Measurements from ENCODE around the gene SLC28A1. TPM values are rescaled to one million over a fixed set of nuclear protein-coding genes. Genes with fewer than 3 reads are reported as not detected.

The SLC28A1 gene
- total RNA-seq, 2 donors from 2014 or later, result not detected

GRCh38 chr15:84924077-84924731 lies 39.7 kb downstream of the SLC28A1 start:
- DNase-seq, result no peak
- peak; percentile 50 for ATAC-seq
- intact Hi-C loops (cut with DNase I, micrococcal nuclease), result loop anchor here in 1 of 2 donors (10.0 kb wide), 1 partner anchor 339 kb away; no protein-coding TSS in a partner anchor

DNA sequence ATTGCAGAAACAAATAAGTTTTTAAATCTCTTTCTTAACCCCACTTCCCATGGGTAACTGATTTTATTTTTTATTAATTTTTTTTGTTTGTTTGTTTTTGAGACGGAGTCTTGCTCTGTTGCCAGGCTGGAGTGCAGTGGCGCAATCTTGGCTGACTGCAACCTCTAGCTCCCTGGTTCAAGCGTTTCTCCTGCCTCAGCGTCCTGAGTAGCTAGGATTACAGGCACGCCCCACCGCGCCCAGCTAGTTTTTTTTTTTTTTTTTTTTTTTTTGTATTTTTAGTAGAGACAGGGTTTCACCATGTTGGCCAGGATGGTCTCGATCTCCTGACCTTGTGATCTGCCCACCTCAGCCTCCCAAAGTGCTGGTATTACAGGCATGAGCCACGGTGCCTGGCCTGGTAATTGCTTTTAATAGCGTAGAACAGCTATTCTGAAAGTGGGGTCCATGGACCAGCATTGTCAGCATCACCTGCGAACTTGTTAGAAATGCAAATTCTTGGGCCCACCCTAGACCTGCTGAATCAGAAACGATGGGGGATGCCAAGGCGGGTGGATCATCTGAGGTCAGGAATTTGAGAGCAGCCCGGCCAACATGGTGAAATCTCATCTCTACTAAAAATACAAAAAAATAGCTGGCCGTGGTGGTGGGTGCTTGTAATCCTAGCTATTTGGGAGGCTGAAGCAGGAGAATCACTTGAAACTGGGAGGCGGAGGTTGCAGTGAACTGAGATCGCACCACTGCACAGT lies 40.5 kb downstream of the SLC28A1 start:
- DNase-seq, result peak in 1 of 2 donors; percentile 38
- ATAC-seq, result peak; percentile 29
- intact Hi-C loops (cut with DNase I, micrococcal nuclease), result loop anchor here in 1 of 2 donors (10.0 kb wide), 1 partner anchor 340 kb away; no protein-coding TSS in a partner anchor

- DNase-seq, result no peak
- ATAC-seq, result no peak
- intact Hi-C loops (cut with DNase I, micrococcal nuclease), result loop anchor here in 1 of 2 donors (10.0 kb wide), 1 partner anchor 341 kb away; no protein-coding TSS in a partner anchor
These were observed 41.4 kb downstream of the SLC28A1 start for GRCh38 chr15:84925906-84926305.

- ATAC-seq (no peak), DNase-seq (no peak)
- intact Hi-C loops (cut with DNase I, micrococcal nuclease), result loop anchor here in 1 of 2 donors (10.0 kb wide), 1 partner anchor 342 kb away; no protein-coding TSS in a partner anchor
These were observed 42.2 kb downstream of the SLC28A1 start for GRCh38 chr15:84926491-84927230.

DNA sequence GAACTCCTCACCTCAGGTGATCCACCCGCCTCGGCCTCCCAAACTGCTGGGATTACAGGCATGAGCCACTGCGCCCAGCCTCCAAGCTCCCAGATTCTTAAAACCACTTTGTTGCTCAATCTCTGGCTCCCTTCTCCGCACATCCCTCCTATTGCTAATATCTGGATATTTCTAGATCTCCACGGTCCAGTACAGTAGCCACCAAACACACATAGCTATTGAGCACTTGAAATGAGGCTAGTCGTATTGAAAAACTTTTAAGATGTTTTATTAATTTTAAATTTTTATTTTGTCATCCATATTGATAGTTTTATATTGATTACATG lies 44.3 kb downstream of the SLC28A1 start:
- DNase-seq (no peak), ATAC-seq (no peak)
- intact Hi-C loops (cut with DNase I, micrococcal nuclease), result loop anchor here in 1 of 2 donors (10.0 kb wide), 1 partner anchor 344 kb away; no protein-coding TSS in a partner anchor

DNA sequence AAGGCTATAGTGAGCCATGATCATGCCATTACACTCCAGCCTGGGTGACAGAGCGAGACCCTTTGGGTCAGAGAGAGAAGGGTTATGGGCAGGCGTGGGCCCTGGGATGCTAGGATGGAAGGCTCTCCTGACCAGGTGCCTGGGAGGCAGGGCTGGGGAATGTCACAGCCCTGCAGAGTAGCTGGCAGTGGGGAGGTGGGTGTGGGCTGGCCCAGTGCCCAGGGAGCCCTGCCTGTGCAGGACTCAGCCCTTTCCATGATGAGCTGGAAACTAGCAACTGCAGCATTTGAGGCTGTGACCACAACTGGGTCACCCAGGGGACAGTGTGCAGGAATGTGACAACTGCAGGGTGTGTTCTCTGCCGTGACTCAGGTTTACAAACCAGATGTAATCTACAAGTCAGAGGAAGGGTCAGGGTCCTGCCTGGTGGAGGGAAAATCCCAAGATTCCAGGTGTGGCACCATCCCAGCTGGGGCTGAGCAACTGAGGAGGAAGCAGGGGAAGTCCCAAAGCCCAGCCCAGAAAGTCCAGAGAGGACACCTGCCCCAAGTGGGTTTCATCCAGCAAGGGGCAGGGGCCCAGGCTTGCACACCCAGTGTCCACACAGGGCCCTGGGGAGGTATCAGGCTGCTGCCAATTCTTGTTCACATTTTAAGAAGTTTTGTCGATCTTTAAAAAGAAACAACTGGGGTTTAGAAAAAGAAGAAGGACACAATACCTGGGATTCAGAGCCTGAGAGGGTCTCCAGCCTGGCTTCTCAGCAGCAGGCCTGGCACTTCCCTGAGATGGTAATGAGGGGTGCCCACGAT lies 45.5 kb downstream of the SLC28A1 start:
- DNase-seq (peak; percentile 63 to 90), ATAC-seq (peak; percentile 88)
- intact Hi-C loops (cut with DNase I, micrococcal nuclease), result loop anchor here in 1 of 2 donors (10.0 kb wide), 2 partner anchors 85 to 345 kb away; no protein-coding TSS in a partner anchor

DNA sequence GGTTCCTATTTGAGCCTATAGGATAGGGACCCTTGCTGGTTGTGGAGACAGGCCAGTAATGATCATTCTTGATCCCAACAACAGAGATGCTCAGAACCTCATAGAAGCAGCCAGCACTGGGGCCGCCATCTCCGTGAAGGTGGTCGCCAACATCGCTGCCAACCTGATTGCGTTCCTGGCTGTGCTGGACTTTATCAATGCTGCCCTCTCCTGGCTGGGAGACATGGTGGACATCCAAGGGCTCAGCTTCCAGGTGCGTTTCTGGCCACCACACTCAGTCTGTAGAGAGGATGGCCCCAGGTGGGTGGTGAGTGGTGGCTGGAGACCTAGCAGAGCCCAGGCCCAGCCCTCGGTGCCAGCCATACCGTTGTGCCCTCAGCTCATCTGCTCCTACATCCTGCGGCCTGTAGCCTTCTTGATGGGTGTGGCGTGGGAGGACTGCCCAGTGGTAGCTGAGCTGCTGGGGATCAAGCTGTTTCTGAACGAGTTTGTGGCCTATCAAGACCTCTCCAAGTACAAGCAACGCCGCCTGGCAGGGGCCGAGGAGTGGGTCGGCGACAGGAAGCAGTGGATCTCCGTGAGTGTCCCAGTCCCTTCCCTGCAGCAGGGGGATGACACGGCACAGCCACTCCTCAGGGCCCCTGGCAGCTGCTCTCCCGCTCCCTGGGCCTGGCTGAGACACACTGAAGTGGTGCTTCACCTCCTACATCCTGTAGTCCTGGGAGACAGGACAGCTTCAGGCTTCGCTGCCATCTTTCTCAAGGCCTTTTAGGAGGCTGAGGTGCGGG lies 50.7 kb downstream of the SLC28A1 start:
- ATAC-seq, result no peak
- no peak for DNase-seq
- intact Hi-C loops (cut with DNase I, micrococcal nuclease), result loop anchor here in 1 of 2 donors (10.0 kb wide), 1 partner anchor 90 kb away; no protein-coding TSS in a partner anchor

GRCh38 chr15:84937144-84937543 lies 52.7 kb downstream of the SLC28A1 start:
- DNase-seq, result no peak

DNA sequence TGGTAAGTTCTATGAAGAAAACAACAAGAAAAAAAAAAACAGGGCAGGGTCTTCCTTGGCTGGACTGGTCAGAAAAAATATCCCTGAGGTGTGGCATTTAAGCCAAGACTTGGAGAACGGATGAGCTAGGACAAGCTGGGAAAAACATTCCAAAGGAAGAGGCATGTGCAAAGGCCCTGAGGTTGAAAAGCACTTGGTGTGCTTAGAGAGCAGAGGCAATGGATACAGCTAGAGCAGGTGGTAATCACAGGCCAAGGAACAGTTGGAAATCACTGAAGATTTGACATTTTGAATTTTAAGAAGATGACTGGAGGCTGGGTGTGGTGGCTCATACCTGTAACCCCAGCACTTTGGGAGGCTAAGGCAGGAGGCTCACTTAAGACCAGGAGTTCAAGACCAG lies 54.3 kb downstream of the SLC28A1 start:
- intact Hi-C loops (cut with DNase I, micrococcal nuclease), result loop anchor here in 1 of 2 donors (10.0 kb wide), 1 partner anchor 94 kb away; no protein-coding TSS in a partner anchor
- no peak for ATAC-seq
- no peak for DNase-seq

More at GRCh38 chr15:84937144-84937543, 52.7 kb downstream of the SLC28A1 start:
- ATAC-seq, result no peak
- intact Hi-C loops (cut with DNase I, micrococcal nuclease), result loop anchor here in 1 of 2 donors (10.0 kb wide), 1 partner anchor 92 kb away; no protein-coding TSS in a partner anchor

- ATAC-seq (no peak), DNase-seq (no peak)
- intact Hi-C loops (cut with DNase I, micrococcal nuclease), result no loop called here
These were observed 55.9 kb downstream of the SLC28A1 start for GRCh38 chr15:84940399-84940798.

DNA sequence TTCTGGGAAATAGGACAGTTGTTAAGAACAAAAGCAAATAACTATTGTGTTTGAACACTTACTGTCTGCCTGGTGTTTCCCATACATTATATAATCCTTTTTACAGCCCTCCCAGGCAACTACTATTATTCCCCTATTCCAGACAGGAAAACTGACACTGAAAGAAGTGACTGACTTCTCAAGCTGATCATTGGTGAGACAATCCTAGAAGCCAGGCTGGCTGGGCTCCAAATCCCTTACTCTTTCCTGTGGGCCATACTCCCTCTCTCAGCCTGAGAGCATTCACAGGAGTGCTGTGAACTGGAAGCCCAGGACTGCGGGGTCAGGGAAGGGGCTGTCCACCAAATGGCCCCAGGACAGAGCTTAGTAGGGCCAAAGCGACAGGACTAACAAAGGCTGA lies 58.0 kb downstream of the SLC28A1 start:
- DNase-seq (no peak), ATAC-seq (no peak)
- intact Hi-C loops (cut with DNase I, micrococcal nuclease), result no loop called here

- intact Hi-C loops (cut with DNase I, micrococcal nuclease), result no loop called here
- DNase-seq (no peak), ATAC-seq (no peak)
These were observed 59.8 kb downstream of the SLC28A1 start for GRCh38 chr15:84944311-84944710.

DNA sequence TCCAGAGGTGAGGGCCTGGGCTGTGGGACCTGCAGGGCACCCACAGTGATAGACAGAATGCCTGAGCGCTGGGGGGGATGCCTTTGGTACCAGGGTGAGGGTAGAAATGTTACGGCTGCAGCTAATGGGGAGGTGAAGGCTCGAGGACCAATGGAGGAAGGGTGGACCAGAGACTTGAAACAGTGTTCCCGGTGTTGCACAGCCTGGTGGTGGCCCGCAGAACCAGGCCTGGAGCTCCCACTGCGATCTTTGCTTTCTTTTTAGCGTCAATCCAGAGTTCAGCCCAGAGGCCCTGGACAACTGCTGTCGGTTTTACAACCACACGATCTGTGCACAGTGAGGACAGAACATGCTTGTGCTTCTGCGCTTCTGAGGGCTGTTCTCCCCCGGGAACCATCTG lies 60.4 kb downstream of the SLC28A1 start:
- ATAC-seq (no peak), DNase-seq (no peak)
- intact Hi-C loops (cut with DNase I, micrococcal nuclease), result no loop called here

GRCh38 chr15:84946772-84947489 lies 62.5 kb downstream of the SLC28A1 start:
- peak; percentile 19 for ATAC-seq
- no peak for DNase-seq

DNA sequence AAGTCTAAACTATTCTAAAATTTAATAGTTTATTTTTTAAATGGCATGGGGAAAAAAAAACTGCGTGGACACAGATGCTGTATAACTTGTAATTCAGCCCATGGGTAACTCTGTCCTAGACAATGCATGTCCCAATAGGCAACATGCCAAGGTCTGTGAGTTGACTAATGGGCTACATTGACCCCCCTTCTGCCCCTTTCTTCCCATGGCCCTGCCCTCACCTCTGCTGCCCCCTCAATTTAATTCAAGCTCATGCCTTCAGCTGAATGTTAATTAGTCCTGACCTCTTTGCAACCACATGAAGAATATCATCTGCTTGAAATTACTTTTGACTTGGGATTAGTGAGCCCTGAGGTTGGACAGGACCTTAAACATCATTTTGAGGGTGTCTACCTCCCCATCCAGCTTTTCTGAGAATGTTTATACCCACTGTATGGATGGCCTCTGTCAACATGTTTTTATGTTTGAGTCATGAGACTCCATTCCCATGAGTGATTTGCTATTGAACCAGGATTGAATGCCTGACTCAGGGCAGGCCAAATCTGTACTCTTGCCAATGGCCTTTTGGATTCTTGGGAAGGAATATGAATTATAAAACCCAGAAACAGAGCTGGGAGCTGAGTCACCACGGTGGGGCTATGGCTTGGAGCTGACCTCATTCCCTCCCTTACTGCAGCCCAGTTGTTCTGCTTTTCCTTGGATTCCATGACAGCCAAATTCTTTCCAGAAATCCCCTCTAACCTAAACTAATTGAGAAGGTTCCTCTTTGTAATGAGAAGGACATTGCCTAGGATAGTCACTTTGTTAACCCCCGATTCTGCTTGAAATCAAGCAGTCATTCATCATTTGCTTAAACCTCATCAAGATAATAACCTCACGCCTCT lies 63.7 kb downstream of the SLC28A1 start:
- ATAC-seq (no peak), DNase-seq (no peak)
- intact Hi-C loops (cut with DNase I, micrococcal nuclease), result no loop called here

More at GRCh38 chr15:84946772-84947489, 62.5 kb downstream of the SLC28A1 start:
- intact Hi-C loops (cut with DNase I, micrococcal nuclease), result no loop called here

DNA sequence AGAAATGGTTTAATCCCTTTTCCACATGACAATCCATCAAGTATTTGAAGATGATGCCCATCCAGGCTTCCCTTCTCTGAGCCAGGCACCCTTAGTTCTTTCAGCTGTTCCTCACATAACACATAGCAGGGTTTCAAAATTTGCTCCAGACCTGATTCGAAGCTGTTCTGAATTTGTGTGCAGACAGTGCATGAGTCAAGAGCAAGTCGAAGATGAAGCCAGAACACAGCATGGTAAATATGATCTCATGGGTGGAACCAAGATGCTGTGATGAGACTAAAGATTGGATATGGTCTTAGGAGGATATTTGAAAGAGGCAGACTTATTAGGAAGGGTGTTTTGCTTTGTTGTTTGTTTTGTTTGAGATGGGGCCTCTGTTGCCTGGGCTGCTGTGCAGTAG lies 64.6 kb downstream of the SLC28A1 start:
- DNase-seq (no peak), ATAC-seq (no peak)
- intact Hi-C loops (cut with DNase I, micrococcal nuclease), result no loop called here
